HG03432 (cell line): ENCODE results near the gene HUNK.
"Not testable (repeated sequence)": the region's sequence is repeated elsewhere in the genome, so short reads cannot be mapped to it uniquely, and the experiment has no call there.

Source experiments
- ATAC-seq: cut with Tn5 transposase; IDR thresholded peaks from one replicate; pipeline ENCODE4 v1.9.1; 2021; ENCODE audit warnings: mild to moderate bottlenecking, moderate library complexity; ENCODE audit not compliant: unreplicated experiment

Gene HUNK

DNA sequence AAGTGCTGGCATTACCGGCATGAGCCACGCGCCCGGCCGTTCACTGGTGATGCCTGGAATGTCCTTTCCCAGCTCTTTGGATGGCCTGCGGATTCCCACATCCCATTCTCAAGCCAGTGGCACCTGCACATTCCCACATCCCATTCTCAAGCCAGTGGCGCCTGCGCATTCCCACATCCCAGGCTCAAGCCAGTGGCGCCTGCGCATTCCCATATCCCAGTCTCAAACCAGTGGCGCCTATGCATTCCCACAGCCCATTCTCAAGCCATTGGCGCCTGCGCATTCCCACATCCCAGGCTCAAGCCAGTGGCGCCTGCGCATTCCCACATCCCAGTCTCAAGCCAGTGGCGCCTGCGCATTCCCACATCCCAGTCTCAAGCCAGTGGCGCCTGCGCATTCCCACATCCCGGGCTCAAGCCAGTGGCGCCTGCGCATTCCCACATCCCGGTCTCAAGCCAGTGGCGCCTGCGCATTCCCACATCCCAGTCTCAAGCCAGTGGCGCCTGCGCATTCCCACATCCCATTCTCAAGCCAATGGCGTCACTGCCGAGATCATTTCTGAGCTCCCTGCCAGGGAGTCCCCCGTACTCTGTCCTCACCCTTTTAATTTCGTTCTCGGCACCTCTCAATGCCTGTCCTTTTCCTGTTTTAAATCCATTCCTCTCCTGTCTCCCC is 74.2 kb downstream of the HUNK start:
- not testable (repeated sequence) for ATAC-seq

DNA sequence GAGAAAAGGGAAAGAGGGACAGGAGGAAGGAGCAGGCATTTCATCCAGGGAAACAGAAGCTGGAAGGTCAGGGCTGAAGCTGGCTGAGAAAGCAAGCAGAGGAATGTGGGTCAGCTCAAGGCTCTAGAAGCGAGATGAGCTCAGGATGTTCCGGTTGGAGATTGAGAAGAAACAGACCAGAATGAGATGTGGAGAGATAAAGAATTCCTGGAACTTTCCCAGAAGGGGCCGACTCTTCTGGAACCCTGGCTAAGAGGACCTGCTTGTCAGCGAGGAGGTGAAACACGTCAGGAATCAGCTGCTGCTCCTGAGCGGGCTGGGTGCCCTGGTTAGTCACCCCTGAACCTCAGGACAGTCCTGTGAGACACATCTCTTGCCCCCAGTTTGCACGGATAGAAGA is 75.9 kb downstream of the HUNK start:
- no peak for ATAC-seq

DNA sequence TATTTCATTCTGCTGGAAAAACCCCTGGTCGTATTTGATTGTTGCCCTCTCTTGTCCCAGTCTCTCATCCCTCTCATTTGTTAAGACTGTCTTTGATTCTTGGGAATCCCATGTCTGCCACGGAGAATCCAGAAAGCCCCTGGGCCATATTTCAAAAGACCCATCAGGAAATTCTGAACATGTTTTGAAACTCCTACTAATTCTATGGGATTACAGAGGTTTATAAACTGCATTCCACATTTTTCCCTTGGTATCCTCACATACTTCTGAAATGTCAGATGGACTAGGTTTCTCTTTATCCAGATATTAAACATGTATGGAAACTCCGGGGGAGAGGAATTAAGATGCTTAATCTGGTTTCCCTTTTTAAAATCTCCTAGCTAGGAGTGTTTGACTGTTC is 80.0 kb downstream of the HUNK start:
- ATAC-seq: no peak

- ATAC-seq: no peak
Measured at GRCh38 chr21:31957631-31958030, 84.8 kb downstream of the HUNK start.

DNA sequence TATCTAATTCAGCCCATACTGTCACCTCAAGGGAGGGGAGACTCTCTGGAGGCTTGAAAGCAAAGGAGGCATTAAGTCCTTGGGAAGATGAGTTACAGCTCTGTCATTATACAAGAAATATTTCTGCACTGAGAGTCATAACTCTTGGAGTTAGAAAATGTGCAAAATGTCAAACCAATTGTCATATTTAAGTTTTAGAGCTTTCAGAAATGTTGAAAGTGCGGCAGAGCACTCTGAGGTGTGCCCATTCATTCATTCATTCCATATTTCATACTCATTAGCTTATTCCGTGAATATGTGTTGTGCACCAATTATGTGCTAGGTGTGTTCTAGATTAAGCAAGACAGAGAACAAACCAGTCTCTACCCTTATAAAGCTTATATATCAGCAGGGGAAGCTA is 87.1 kb downstream of the HUNK start:
- no peak for ATAC-seq

DNA sequence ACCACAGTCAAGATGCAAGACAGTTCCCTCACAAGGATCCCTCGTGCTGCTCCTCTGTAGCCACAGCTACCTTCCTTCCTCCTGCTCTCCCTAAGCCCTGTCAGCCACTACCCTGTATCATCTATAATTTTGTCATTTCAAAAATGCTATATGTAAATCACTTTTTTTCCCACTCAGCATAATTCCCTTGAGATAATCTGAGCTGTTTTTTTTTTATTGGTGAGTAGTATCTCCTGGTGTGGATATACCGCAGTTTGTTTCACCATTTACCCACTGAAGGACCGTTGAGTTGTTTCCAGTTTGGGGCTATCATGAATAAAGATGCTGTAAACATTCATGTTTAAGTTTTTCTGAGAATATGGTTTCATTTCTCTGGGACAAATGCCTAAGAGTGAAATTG is 88.2 kb downstream of the HUNK start:
- ATAC-seq: no peak

- ATAC-seq: no peak
Measured at GRCh38 chr21:31961704-31962103, 88.9 kb downstream of the HUNK start.

DNA sequence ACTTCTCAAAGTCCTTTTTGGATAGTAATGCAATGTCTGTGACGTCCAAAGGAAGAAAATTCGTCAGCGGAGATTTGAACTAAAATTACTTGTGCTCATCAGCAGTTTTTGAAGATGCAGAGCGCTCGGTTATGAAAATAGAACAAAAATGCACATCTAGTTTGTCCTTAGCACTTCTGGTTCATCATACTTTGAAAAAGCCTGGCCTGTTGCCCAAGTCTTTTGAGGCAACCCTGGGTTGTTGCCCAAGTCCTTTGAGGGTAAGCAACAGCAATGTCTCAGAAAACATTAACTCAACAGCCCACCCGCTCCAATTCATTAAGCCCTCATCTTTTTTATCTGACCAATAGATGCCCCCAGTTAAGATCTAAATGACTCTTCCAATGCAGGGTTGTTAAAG is 91.9 kb downstream of the HUNK start:
- ATAC-seq: no peak

- no peak for ATAC-seq
Measured at GRCh38 chr21:31967334-31967733, 94.5 kb downstream of the HUNK start.

DNA sequence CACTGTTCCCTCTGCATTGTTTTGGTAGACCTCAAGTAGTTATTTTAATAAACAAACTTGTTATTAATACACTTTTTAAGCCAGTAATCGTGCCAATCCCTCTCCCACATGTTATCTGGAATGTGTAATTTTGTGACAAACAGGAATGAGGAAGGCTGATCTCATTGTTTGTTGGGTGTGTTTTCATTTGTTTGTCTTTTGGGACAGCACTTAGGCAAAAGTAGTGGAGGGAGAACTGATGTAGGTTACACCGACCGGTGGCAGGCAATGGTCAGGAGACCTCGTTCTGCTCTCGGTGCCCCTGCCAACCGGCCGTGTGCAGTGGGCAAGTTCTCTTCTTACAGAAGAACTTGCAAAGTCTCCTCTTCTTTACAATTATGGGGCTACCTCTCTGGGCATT is 99.8 kb downstream of the HUNK start:
- ATAC-seq: no peak

- no peak for ATAC-seq
Measured at GRCh38 chr21:31973402-31973944, 100.7 kb downstream of the HUNK start.

DNA sequence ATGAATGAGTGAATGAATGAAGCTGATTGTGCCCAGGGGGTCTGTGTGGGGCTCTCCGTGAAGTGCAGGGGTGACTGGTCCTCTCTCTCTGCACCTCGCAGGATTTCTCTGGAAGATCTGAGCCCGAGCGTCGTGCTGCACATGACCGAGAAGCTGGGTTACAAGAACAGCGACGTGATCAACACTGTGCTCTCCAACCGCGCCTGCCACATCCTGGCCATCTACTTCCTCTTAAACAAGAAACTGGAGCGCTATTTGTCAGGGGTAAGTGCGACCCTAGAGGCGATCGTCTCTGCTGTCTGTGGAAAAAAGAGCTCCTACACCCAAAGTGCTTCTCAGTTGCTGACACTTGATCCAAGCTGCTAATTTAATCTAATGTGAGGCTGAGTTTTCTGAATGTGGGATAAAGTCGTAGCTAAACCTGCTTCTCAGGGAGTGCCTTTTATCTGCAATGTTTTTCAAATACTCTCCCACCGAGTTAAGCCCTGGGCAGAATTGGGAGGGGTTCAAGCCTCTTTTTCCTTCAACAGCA is 101.7 kb downstream of the HUNK start:
- no peak for ATAC-seq

DNA sequence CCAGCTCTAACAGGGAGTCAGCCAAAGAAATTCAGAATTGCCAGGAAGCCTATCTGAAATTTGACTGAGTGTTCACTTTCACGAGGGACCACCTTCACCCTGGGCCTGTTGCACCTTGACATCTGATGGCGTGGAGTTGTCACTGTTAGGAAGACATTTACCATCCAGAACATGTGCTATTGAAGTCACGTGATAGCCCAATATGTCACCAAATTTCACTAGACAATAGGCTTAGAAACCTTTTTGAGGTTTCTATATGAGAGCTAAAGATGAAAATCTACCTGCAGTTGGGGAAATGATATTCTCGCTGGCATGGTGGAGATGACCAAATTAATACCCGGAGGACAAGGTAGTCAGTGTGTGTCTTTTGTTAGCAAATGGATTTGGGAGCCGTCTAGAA is 102.7 kb downstream of the HUNK start:
- ATAC-seq: no peak

GRCh38 chr21:31977816-31978215 is 105.0 kb downstream of the HUNK start:
- ATAC-seq: no peak

GRCh38 chr21:31983120-31983519 is 110.3 kb downstream of the HUNK start:
- ATAC-seq: no peak

- ATAC-seq: no peak
Measured at GRCh38 chr21:31983554-31983953, 110.7 kb downstream of the HUNK start.

DNA sequence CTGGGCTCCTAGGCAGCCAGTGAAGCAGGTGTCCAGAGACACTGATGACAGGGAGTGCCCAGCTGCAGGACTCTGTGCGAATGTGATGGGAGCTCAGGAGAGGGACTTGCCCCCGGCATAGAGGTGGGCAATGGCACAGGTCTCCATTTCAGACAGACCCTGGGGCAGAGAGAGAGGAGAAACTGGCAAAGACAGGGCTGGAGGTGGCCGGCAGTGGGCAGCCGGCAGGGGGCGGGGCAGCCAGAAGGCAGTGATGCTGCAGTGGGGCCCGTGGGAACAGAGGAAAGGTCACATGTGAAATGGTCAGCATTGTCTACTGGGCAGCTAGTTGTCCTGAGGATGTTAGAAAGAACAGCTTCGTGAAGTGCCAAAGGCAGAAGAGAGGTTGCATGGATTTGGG is 112.6 kb downstream of the HUNK start:
- ATAC-seq: no peak

- no peak for ATAC-seq
Measured at GRCh38 chr21:31986035-31986856, 113.4 kb downstream of the HUNK start.

GRCh38 chr21:31987696-31988095 is 114.9 kb downstream of the HUNK start:
- ATAC-seq: no peak

- ATAC-seq: no peak
Measured at GRCh38 chr21:31988492-31989290, 115.9 kb downstream of the HUNK start.
